ENCODE measurements around the gene UGT3A2. TPM values are rescaled to one million over a fixed set of nuclear protein-coding genes. Genes with fewer than 3 reads are reported as not detected.
A peak's percentile ranks its signal among the peaks of the same experiment; 100 is the strongest.
"Not testable (repeated sequence)": the region's sequence is repeated elsewhere in the genome, so short reads cannot be mapped to it uniquely, and the experiment has no call there.

UGT3A2 gene
- total RNA-seq, 1 experiment from 2014 or later, result 0.34 TPM

- peak; percentile 11 for DNase-seq (ENCODE audit: low read depth)
Measured at GRCh38 chr5:36052538-36052937, 14.1 kb downstream of the UGT3A2 start.

DNA sequence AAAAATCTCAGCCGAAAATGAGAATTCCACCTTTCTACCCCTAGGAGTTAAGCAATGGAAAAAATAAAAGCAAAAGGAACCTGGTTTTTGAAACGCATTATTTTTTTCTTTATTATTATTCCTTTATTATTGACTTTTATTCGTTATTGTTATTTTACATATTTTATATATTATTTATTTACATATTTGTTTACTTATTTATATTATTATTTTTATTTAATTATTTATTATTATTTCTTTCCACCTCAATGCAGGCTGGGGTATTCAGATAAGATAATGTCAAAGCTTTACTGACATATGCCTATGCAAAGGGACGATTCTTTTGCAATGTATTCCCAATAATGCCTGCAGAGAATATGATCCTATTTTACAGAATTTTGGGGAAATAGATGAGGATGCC, 16.7 kb downstream of the UGT3A2 start:
- no peak for DNase-seq (ENCODE audit: low read depth)

DNA sequence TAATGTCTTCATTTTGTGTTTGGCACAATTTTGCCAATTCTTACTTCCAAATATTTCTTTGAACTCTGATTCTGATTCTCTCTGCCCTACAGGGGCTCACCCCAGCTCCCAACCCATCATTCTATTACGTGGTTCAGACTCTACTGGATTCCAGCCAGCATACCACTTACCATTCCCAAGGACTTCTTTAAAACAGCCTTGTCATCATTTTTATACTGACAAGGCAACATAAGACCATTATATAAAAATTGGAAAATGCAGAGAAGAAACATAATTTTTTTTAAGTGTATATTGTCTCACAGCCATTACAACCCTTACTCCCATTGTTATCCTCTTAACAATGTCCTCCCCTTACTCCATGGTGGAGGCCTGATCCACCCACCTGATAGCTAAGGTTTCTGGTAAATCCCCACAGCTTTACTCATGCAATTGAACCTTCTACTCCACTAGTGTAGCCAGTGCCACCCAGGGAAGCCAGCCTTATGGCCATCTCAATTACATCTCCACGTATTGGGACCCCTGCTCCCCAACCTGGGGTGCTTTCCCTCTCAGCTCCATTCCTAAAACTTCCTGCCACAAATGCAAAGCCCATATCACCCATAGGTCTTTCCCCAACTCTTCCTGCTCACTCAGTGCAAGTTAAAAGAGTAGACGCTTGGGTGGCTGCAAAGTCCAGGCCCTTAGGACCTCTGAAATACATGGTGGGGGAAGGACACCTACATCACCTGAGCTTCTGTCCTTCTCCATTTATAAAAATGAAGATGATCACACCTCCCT, 19.1 kb downstream of the UGT3A2 start:
- no peak for DNase-seq (ENCODE audit: low read depth)

GRCh38 chr5:36045895-36046294, 20.8 kb downstream of the UGT3A2 start:
- peak; percentile 27 for DNase-seq (ENCODE audit: low read depth)

GRCh38 chr5:36041537-36041845, 25.2 kb downstream of the UGT3A2 start:
- DNase-seq (ENCODE audit: low read depth), result no peak

GRCh38 chr5:36040651-36041536, 25.8 kb downstream of the UGT3A2 start:
- no peak for DNase-seq (ENCODE audit: low read depth)

DNA sequence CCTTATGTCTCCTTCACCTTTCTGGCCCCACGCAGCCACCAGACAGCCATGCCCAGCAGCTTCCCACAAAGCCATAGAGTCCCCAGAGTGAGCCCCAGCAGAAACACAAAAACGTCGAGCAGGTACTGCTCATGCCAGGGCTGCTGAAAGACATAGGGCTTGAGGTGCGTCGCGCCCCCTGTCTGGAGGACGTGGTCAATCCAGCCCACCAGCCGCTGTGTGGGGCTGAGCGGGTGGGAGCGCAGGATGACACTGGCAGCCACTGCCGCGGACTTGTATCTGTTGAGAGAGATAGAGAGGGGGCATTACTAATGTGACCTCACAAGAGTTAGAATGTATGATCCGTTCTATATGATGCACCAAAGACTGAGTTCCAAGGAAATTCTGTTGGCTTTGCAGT, 31.0 kb downstream of the UGT3A2 start:
- DNase-seq (ENCODE audit: low read depth), result no peak

DNA sequence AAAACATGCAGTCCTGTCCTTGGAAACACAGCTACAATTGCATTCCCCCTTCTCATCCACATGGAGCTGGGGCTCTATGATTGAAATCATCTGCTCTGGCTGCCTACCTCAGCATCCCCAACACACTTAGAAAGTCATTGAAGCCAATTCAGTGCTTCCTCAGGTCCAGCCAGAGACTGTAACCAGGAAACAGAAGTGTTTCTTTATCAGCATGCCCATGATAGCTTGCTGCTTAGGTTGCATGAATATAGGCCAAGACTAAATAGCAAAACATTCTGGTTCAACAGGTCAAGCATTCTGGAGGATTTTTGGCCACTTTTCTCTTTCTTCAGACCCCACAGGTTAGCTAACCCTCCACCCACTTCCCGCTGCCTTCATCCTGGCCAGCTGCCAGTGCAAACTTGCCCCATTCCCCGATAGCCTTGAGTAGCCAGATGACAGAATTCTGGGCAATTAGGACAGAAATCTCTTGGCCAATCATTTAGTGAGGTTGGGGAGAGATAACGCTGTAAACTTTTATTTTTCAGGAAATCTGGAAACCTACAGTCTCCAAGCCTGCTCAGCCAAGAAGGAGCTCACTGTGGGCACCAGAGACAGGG, 32.0 kb downstream of the UGT3A2 start:
- not testable (repeated sequence) for DNase-seq (ENCODE audit: low read depth)

DNA sequence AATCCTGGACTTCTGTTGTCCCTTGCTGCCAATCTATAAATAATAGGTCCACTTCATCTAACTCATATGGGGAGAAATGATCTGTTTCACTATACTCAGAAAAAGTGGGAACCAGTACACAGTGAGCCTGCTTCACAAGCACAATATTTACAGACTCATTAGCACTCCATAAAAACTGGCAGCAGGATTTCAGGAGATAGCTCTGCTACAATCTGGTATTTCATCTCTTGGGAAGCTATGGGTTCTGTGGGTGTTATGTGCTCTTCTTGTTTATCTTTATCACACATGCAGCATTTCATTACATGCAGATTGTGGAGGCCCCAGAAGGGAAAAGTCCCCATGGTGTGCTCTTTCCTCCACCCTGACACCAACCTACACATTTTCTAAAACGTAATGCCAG, 33.2 kb downstream of the UGT3A2 start:
- DNase-seq (ENCODE audit: low read depth), result no peak

- DNase-seq (ENCODE audit: low read depth), result no peak
Measured at GRCh38 chr5:36033047-36033446, 33.6 kb downstream of the UGT3A2 start.

DNA sequence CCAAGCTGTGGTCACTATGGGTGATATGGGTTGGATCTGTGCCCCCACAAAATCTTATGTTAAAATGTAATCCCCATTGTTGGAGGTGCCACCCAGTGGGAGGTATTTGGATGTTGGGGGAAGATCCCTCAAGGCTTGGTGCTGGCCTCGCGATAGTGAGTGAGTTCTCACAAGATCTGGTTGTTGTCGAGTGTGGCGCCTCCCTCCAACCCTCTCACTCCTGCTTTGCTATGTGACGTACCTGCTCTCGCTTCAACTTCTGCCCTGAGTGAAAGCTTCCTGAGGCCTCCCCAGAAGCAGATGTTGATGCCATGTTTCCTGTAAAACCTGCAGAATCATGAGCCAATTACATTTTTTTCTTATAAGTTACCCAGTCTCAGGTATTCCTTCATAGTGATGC, 35.5 kb downstream of the UGT3A2 start:
- no peak for DNase-seq (ENCODE audit: low read depth)

DNA sequence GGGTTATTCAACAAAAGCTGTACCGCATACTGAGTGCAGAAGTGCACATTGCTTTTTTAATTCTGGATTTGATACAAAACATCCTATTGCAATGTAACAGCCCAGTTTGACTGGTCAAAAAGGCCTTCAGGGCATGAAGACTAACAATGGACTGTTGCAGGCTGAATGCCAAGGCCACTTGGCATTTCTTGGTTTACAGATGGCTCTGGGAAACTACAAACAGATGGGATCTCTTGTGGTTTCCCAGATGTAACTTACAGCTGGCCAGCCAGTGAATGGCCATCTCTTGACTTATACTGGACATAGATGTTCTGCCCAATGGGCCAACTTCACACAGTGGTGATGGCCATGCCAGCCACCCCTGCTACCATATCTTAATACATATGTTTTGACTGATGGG, 36.8 kb downstream of the UGT3A2 start:
- DNase-seq (ENCODE audit: low read depth), result peak; percentile 50

DNA sequence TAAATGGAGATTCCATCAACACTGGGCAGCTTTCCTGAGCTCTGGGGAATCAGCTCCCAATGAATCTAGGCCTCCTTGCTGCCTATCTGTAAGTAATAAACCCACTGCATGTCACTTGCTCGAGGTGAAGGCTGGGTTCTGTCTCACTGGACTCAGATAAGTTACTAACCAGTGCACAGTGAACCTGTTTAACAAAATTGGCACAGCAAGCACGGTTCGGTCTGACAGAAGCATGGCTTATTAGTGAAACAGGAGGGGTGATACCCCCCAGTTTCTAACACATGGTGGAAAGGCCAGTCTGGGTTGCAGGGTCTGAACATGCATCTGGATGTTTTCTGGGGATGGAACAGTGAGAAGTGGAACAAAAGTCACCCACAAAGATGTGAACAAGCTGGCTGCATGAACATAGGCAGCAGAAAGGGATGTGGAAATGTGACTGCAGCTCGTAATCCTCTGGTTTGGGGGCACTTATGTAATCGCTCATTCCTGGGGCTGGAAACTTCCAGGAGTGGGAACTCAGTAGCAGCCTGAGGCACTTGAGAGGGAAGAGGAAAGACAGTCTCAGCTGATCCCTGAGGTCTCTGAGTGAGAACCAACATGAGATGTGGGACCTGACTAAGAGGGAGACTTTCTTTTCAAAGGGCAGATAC, 37.7 kb downstream of the UGT3A2 start:
- no peak for DNase-seq (ENCODE audit: low read depth)

GRCh38 chr5:36027711-36028110, 39.0 kb downstream of the UGT3A2 start:
- no peak for DNase-seq (ENCODE audit: low read depth)

DNA sequence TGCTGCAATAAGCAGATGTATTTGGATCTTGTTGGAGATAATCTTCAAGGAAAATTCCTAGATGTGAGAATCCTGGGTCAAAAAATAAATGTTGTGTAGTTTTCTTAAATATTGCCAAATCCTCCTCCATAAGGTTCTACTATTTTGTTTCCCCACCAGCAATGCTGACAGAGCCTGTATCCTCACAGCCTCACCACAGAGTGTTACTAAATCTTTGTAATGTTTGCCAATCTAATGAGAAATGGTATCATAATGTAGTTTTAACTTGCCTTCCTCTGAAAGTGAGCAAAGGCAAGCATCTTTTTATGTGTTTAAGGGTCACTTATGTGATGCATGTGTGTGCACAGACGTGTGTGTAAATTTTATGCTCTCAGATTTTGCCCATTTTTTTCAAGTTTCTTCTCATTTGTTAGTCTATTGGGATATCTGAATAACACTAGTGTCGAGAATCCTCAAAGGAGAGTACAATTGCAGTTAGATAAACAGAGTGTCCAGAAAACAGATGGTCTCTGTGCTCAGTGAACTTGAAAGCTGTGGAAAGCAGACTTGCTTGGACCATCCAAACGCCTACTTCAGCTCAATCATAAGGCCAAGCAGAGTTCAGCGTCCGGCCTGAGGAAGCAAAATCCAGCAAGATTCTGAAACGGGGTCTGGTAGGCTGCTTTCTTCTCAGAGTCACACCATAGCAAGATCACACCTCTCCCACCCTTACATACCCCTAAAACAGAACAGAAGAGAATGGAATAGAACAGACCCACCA, 39.8 kb downstream of the UGT3A2 start:
- no peak for DNase-seq (ENCODE audit: low read depth)

GRCh38 chr5:36022246-36022645, 44.4 kb downstream of the UGT3A2 start:
- not testable (repeated sequence) for DNase-seq (ENCODE audit: low read depth)

GRCh38 chr5:36019584-36019983, 47.1 kb downstream of the UGT3A2 start:
- not testable (repeated sequence) for DNase-seq (ENCODE audit: low read depth)

DNA sequence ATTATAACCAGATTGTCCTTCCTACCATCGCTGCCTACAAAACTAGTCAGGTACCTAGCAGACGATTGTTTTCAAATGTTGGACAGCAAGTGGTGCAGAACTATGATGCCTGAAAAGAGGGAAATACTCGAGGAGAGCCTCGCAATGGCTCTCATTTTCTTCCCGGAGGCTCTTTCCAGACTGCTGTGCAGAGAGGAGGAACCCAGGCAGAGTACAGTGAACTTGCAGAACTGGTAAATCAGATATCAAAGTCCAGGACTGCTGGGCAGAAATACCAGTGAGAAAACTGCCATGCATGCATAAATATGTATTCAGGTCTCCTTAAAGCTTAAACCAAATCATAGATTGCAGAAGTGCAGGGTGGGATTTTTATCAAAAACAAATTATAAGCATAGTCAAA, 49.1 kb downstream of the UGT3A2 start:
- DNase-seq (ENCODE audit: low read depth), result no peak

GRCh38 chr5:36017004-36017403, 49.7 kb downstream of the UGT3A2 start:
- DNase-seq (ENCODE audit: low read depth), result no peak

GRCh38 chr5:36013182-36013581, 53.5 kb downstream of the UGT3A2 start:
- no peak for DNase-seq (ENCODE audit: low read depth)

DNA sequence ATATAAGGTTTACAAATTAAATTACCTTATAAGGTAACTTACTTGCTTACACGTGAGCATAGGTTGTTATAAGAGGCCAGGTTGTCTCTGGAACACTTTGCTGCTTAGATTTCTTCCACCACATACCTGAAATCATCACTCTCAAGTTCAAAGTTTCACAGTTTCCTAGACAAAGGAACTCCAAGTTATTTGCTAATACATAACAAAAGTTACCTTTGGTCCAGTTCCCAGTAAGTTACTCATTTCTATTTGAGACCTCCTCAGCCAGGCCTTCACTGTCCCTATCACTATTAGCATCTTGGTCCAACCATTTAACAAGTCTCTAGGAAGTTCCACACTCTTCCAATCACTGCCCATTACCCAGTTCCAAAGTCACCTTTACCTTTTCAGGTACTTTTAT, 57.0 kb downstream of the UGT3A2 start:
- DNase-seq (ENCODE audit: low read depth), result no peak

DNA sequence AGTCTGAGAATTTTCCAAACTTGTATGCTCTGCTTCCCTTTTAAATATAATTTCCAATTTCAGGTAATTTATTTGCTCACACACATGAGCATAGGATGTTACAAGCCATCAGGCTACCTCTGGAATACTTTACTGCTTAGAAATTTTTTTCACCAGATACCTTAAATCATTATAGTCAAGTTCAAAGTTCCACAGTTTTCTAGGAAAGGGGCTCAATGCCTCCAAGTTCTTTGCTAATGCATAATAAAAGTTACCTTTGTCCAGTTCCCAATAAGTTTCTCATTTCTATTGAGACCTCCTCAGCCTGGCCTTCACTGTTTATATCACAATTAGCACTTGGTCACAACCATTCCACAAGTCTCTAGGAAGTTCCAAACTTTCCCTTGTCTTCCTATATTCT, 59.3 kb downstream of the UGT3A2 start:
- no peak for DNase-seq (ENCODE audit: low read depth)

Measured in M059J (cell line).